Urinary bladder (tissue), 4 donors: ENCODE measurements around the gene RUNX1. TPM values are rescaled to one million over a fixed set of nuclear protein-coding genes. Genes with fewer than 3 reads are reported as not detected.
"Not testable (repeated sequence)": the region's sequence is repeated elsewhere in the genome, so short reads cannot be mapped to it uniquely, and the experiment has no call there.

Source experiments
- DNase-seq: peaks from one replicate; pipeline ENCODE4 v3.0.0-alpha.2; 2015; ENCODE audit errors: extremely low spot score
- H3K27ac ChIP-seq: one replicate; pipeline ENCODE4 v1.5.1; 2013; ENCODE audit warnings: low read depth, mild to moderate bottlenecking, moderate library complexity
- H3K36me3 ChIP-seq: one replicate; pipeline ENCODE4 v1.6.1; 2013; ENCODE audit warnings: mild to moderate bottlenecking, moderate library complexity; ENCODE audit not compliant: insufficient read depth
- H3K4me1 ChIP-seq: one replicate; pipeline ENCODE4 v1.6.1; 2013; ENCODE audit warnings: mild to moderate bottlenecking, moderate library complexity; ENCODE audit not compliant: insufficient read depth
- H3K4me3 ChIP-seq: one replicate; pipeline ENCODE4 v1.5.1; 2013; ENCODE audit warnings: low read depth, low read length
- WGBS: extraction: QIAGEN DNeasy Blood & Tissue Kit; methylation state at CpG from one replicate; pipeline ENCODE4 v1.1.7; 2013; 5-methylcytosine and 5-hydroxymethylcytosine counted together
- polyA plus RNA-seq: library from polyadenylated mRNA; stranded (reverse); fragments of 200-250 nt; gene quantifications from one replicate; pipeline ENCODE4 v1.2.3, GENCODE V29; 2013
- total RNA-seq: library from RNA; depleted of rRNA; stranded (reverse); fragments of >200 nt; gene quantifications from one replicate; pipeline ENCODE4 v1.2.3, GENCODE V29; 2014
- donor health status: healthy with polysubstance abuse.
- donor health status: healthy.

The RUNX1 gene
- total and polyA plus RNA-seq, 2 donors = 6.6 to 15.6 TPM

GRCh38 chr21:34804584-34804983, 244.5 kb downstream of the RUNX1 start:
- H3K4me3 ChIP-seq, H3K36me3 ChIP-seq, H3K27ac ChIP-seq, H3K4me1 ChIP-seq, DNase-seq: not testable (repeated sequence)
- WGBS = 94% methylated on average over 7 of the region's 7 CpGs

- no peak overlapping the region for H3K27ac ChIP-seq
- WGBS = 87% methylated on average over 2 of the region's 2 CpGs
- H3K4me3 ChIP-seq = no peak overlapping the region
- no peaks in the 10 kb centered on the region for H3K4me1 ChIP-seq
- no peaks in the 10 kb centered on the region for H3K36me3 ChIP-seq
- DNase-seq = no peak
Measured at GRCh38 chr21:34803782-34804370, 245.2 kb downstream of the RUNX1 start.

- DNase-seq = no peak
- no peaks in the 10 kb centered on the region for H3K4me1 ChIP-seq
- H3K27ac ChIP-seq = no peak overlapping the region
- WGBS = 90% methylated on average over 1 of the region's 1 CpG
- H3K4me3 ChIP-seq = no peak overlapping the region
- no peaks in the 10 kb centered on the region for H3K36me3 ChIP-seq
Measured at GRCh38 chr21:34802180-34802899, 246.8 kb downstream of the RUNX1 start.

GRCh38 chr21:34801519-34802132, 247.5 kb downstream of the RUNX1 start:
- no peak overlapping the region for H3K27ac ChIP-seq
- no peaks in the 10 kb centered on the region for H3K36me3 ChIP-seq
- DNase-seq = no peak
- 61% methylated on average over 2 of the region's 2 CpGs for WGBS
- H3K4me1 ChIP-seq = no peaks in the 10 kb centered on the region
- H3K4me3 ChIP-seq = no peak overlapping the region

GRCh38 chr21:34800797-34801518, 248.1 kb downstream of the RUNX1 start:
- Histone ChIP-seq H3K4me1 (no peaks in the 10 kb centered on the region), H3K27ac (no peak overlapping the region), H3K4me3 (no peak overlapping the region), H3K36me3 (no peaks in the 10 kb centered on the region)
- no peak for DNase-seq
- 64% methylated on average over 7 of the region's 7 CpGs for WGBS

- 96% methylated on average over 6 of the region's 6 CpGs for WGBS
- no peaks in the 10 kb centered on the region for H3K4me1 ChIP-seq
Measured at GRCh38 chr21:34799092-34799491, 250.0 kb downstream of the RUNX1 start.

GRCh38 chr21:34797921-34798535, 251.1 kb downstream of the RUNX1 start:
- no peak for DNase-seq
- H3K36me3 ChIP-seq = no peaks in the 10 kb centered on the region
- H3K27ac ChIP-seq = no peak overlapping the region
- H3K4me1 ChIP-seq = no peaks in the 10 kb centered on the region
- H3K4me3 ChIP-seq = no peak overlapping the region
- 89% methylated on average over 8 of the region's 8 CpGs for whole genome bisulfite sequencing

More at GRCh38 chr21:34799092-34799491, 250.0 kb downstream of the RUNX1 start:
- no peak for DNase-seq
- no peaks in the 10 kb centered on the region for H3K36me3 ChIP-seq
- no peak overlapping the region for H3K27ac ChIP-seq
- H3K4me3 ChIP-seq = no peak overlapping the region

- H3K4me3 ChIP-seq = no peak overlapping the region
- H3K36me3 ChIP-seq = no peaks in the 10 kb centered on the region
- H3K4me1 ChIP-seq = no peaks in the 10 kb centered on the region
- no peak for DNase-seq
- no peak overlapping the region for H3K27ac ChIP-seq
Measured at GRCh38 chr21:34797201-34797525, 251.9 kb downstream of the RUNX1 start.

GRCh38 chr21:34796518-34797200, 252.4 kb downstream of the RUNX1 start:
- no peak for DNase-seq
- WGBS = 70% methylated on average over 7 of the region's 7 CpGs
- H3K27ac ChIP-seq = no peak overlapping the region

GRCh38 chr21:34795548-34796180, 253.4 kb downstream of the RUNX1 start:
- WGBS = 36% methylated on average over 7 of the region's 7 CpGs
- no peak overlapping the region for H3K4me3 ChIP-seq
- no peak for DNase-seq
- H3K36me3 ChIP-seq = no peaks in the 10 kb centered on the region
- peak overlapping the region; percentile 71 for H3K27ac ChIP-seq
- H3K4me1 ChIP-seq = no peaks in the 10 kb centered on the region

More at GRCh38 chr21:34796518-34797200, 252.4 kb downstream of the RUNX1 start:
- Histone ChIP-seq H3K4me1 (no peaks in the 10 kb centered on the region), H3K4me3 (no peak overlapping the region), H3K36me3 (no peaks in the 10 kb centered on the region)

GRCh38 chr21:34795175-34795547, 253.9 kb downstream of the RUNX1 start:
- no peaks in the 10 kb centered on the region for H3K4me1 ChIP-seq
- no peaks in the 10 kb centered on the region for H3K36me3 ChIP-seq
- WGBS = 22% methylated on average over 5 of the region's 5 CpGs
- H3K4me3 ChIP-seq = no peak overlapping the region
- no peak for DNase-seq
- peak overlapping the region; percentile 71 for H3K27ac ChIP-seq

GRCh38 chr21:34794686-34795085, 254.4 kb downstream of the RUNX1 start:
- no peak for DNase-seq
- H3K27ac ChIP-seq = no peak overlapping the region
- WGBS = 77% methylated on average over 7 of the region's 7 CpGs
- H3K4me1 ChIP-seq = no peaks in the 10 kb centered on the region
- no peaks in the 10 kb centered on the region for H3K36me3 ChIP-seq
- H3K4me3 ChIP-seq = no peak overlapping the region

- Histone ChIP-seq H3K36me3 (no peaks in the 10 kb centered on the region), H3K27ac (no peak overlapping the region), H3K4me1 (no peaks in the 10 kb centered on the region), H3K4me3 (no peak overlapping the region)
- DNase-seq = no peak
- 98% methylated on average over 6 of the region's 6 CpGs for WGBS
Measured at GRCh38 chr21:34793471-34793870, 255.6 kb downstream of the RUNX1 start.
